Measurements from ENCODE around the gene STOX2.

DNA sequence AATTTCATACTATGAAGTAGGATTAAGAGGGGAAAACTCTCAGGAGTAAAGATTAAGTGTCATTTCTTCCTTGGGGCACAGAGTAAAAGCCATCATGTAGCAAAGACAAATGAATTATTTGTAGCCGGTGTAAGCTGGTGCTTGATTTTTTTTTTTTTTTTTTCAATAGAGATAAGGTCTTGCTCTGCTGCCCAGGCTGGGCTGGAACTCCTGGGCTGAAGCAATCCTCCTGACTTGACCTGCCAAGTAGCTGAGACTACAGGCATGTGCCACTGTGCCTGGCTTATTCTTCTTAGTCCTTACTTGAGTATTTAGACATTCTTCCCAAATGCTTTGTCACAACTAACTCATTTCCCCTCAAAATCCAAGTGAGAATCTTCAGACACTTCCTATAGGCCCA lies 125.7 kb downstream of the STOX2 start:
- TF ChIP-seq CTCF (IDR thresholded peaks at IDR 0.05) (no peak), POLR2A (IDR thresholded peaks at IDR 0.05) (no peak)
